ENCODE results near the gene CAPN15.

Gene CAPN15

GRCh38 chr16:548586-548985, 21.1 kb downstream of the CAPN15 start:
- DNase-seq = no peak

GRCh38 chr16:549544-550263, 22.2 kb downstream of the CAPN15 start:
- DNase-seq = no peak

DNA sequence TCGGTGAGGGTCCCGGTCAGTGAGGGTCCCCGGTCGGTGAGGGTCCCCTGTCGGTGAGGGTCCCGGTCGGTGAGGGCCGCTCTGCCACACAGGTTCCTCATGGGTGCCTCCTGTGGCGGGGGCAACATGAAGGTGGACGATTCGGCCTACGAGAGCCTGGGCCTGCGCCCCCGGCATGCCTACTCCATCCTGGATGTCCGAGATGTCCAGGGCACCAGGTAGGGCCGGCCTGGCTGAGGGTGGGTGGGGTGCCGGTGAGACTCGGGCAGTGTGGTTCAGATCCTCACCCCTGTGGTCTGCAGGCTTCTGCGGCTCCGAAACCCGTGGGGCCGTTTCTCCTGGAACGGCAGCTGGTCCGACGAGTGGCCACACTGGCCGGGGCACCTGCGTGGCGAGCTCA, 23.7 kb downstream of the CAPN15 start:
- DNase-seq = no peak

DNA sequence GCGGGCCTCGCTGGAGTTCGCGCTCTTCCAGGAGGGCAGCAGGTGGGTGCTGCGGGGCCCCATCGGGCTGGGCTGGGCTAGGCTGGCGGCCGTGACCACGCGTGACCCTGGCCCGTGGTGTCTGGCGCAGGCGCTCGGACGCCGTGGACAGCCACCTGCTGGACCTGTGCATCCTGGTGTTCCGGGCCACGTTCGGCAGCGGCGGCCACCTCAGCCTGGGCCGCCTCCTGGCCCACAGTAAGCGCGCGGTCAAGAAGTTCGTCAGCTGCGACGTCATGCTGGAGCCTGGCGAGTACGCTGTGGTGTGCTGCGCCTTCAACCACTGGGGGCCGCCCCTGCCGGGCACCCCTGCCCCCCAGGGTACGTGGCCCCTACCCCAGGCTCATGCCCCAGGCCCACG, 24.7 kb downstream of the CAPN15 start:
- no peak for DNase-seq

DNA sequence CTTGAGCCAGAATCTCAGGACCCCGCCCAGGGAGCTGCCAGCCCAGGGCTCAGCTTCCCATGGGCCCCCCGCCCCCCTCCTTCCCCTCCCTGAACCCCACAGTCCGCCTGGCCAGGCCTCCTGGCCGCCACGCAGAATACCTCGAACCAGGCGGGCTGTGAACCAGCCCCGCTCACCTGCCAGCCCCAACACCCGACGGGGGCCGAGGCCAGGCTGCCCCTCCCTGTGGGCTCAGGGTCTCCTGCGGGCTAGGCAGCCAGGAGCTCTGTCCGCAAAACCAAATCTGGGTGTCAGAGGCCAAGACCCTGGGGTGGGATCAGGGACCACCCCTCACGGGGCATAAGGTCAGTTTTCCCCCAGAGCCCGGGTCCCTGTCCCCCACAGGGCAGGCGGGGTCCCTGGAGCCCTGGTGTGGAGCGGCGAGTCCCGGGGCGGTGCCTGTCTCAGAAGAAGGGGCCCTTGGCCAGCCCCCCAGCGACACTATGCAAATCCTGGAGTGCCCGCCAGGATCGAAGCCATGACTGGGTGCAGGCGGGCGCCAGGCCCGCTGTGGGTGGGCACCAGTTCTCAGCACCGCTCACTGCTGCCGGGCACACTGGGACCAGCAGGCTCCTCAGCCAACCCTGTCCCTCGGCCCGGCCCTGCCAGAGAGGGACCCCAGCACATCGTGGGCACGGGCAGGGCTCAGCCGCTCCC, 26.2 kb downstream of the CAPN15 start:
- DNase-seq = no peak

DNA sequence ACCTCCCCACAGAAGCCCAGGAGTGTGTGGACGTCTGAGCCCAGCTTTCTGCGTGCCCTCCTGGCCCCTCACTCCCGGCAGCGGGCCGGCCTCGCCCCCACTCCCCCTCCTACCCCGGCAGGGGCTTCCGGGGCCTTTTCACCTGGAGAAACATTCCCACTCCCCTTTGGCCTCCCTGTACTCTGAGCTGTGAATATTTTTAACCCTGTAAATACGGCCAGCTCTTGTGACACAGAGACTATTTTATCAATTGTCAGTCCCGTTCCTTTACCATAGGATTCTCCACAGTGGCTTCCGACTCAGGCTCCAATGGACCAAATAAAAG, 26.7 kb downstream of the CAPN15 start:
- DNase-seq = no peak

DNA sequence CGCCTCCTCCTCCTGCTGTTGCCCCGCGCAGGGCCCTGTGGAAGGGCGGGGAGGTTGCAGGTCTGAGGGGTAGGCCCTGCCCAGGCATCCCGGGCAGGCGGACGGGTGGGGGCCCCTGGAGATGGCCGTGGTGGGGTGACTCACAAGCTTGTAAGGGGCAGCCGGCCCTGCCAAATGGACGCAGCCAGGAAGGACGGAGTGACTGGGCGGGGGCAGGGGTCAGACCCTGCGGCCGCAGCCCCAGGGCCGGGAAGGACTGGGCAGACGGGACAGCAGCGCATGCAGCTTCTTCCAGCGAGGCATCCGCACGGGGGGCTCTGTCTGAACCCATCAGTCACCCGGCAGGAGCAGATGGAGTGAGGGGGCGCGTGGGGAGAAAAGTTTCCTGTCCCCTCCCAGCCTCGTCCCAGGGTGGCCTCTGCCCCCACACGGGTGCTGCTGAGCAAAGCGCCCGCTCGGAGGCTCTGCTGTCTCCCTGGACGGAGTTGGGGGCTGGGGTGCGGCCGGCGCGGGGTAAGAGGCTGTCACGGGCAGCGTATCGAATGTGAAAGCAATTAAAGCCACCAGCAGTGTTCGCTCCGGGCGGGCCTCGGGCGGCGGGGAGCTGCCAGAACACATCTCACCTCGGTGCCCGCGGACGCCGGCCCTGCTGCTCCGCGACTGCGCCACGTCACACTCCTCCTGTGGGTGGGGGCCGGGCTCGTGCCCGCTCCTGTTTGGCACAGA, 27.3 kb downstream of the CAPN15 start:
- DNase-seq = no peak

- no peak for DNase-seq
Measured at GRCh38 chr16:555528-556473, 28.3 kb downstream of the CAPN15 start.

DNA sequence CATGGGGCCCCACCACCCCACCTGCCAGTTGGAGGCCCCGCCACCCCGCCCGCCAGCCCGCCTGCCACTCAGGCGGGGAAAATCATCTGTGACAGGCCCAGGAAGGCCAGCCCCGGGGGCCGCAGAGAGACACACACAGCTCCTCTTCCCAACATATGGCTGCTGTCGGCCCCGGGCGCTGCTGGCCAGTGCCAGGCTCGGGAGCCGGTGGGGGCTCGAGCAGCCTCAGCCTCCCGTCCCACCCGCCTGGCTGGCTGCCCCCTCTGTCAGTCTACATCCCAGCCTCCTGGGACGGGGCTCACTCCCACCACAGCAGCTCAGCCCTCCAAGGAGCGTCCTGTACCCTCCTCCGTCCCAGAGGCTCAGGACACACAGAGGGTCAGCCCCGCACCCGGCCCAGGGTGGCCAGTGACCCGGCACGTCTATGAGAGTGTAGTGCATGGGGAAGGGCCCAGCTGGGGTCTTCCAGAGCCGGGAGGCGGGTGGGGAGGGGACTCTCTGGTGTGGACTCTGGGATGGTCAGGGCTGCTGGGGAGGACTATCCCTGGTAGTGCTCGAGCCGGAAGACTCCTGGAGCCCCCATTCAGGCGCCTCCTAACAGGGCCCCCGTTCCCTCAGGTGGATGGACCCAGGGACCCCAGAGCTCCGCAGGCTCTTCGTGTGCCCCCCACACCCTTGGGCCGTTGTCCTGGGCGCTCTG, 29.1 kb downstream of the CAPN15 start:
- DNase-seq = no peak

DNA sequence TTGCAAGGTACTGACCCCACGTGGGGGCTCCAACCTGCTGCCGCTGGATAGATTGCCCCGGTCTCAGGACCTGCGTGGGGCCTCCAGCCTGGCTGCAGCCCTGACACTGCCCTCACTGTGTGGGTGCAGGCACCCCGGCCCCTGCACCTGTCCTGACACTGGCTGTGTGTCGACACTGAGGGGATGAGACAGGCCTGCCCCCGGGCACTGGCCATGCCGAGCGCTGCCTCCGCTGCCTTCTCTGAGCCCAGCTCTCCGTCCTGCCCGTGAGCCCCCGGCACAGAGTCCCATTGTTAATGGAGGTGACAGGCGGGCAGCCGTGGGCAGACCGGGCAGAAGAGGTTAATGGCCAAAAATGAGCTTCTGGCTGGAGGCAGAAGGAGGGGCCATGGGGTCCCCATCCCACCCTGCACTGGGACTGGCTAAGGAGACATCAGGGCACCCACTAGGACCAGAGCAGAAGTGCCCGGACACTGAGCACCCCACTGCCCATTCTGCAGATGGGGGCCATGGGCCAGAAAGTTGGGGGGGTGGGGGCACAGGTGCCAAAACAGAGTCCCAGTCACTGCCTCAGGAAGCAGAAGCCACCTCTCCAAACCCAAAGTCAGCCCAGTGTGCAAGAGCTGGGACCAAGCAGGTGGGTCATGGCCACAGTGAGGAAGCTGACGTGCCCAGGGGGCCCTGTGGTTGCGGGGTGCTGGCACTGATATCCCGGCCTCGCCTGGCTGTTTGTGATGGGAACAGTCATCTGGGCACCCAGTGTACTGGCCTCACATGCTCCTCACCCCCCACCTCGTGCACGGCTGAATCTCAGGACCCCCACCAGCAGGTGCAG, 30.2 kb downstream of the CAPN15 start:
- no peak for DNase-seq

GRCh38 chr16:558298-559020, 30.9 kb downstream of the CAPN15 start:
- no peak for DNase-seq

DNA sequence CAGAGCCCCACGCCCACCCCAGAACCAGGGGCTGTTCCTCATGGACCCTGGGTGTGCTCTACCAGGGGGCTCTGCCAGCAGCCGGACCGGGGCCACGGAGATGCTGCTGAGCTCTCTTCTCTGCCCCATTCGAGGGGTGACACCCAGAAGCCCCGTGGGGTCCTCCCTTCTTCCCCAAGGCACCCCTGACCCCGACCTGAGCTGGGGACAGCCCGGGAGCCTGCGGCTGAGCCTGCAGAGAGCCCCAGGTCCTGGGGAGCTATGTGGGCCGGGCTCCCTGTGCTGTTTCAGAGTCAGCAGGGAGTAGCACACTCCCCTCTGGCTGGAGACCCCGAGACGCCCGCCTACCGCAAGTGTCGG, 31.5 kb downstream of the CAPN15 start:
- no peak for DNase-seq

GRCh38 chr16:559411-560203, 32.1 kb downstream of the CAPN15 start:
- no peak for DNase-seq

GRCh38 chr16:560204-560700, 32.7 kb downstream of the CAPN15 start, which contains the start of gene PRR35:
Gene PRR35, plus strand, starts transcription at chr16:560394. Its CDS starts 2,901 bp downstream, at chr16:563295.
- DNase-seq = no peak

GRCh38 chr16:560701-561412, 33.3 kb downstream of the CAPN15 start:
- no peak for DNase-seq

DNA sequence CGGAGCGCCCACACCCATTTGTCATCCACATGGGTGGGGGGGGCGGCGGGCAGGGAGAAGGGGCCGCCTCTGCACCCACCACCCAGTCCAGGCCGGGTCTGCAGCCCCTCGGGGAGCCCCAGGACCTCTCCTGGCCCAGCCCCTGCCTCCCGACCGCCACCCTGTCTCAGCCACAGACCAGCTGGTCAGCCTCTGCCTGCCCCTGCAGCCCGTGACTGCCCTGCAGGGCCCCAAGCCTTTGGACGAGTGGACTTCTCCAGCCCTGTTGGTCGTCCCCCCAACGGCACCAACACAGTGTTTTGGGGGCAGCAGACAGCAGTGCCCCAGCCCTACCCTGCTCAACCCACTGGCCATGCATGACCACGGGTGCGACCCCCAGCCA, 33.9 kb downstream of the CAPN15 start:
- DNase-seq = no peak

DNA sequence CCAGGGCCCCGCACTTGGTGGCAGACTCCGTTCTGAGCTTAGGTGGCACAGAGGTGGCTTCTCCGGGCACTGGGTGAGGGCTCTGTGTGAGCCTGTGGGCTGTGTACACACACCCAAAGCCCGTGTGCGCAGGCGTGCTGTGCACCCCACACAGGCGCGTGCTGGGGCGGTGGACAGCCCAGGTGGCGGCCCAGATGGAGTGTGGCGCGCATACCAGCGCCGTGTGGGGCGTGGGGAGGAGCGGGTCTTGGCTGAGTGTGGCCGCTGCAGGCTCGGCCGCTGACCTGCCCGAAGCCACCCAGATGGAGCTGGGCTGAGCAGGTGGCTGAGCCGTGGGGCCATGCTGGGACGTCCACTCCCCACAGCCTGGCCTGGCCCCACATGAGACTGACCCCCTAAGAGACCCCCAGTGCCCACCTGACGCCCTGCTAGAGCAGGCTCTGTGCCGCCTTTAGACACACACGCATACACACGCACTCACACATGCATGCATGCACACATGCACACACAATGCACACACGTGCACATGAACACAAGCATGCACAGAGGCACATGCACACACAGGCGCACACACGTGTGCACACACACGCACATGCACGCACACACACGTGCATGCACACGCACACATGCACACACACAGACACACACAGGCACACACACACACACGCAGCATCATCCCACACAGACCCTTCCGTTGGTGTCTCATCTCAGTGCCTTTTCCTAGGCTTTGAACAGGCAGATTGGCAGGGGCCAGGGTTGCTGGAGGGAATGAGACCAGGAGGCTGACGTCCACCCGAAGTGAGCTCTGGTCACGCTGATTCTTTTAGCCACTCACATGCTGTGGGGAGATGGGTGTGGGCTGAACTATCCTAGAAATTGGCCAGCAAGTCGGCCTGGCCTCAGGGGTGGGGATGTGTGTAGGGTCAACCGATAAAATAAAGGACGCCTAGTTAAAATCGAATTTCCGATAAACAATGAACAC, 34.7 kb downstream of the CAPN15 start:
- DNase-seq = no peak

All from stimulated activated CD8-positive, alpha-beta memory T cell treated with anti-CD3 and anti-CD28 coated beads, Interleukin-4, amount 100 ng/mL, for 48 hours (primary cell).